Right lobe of liver (tissue), 6 donors: ENCODE results near the gene ULK1. TPM values are rescaled to one million over a fixed set of nuclear protein-coding genes. Genes with fewer than 3 reads are reported as not detected.

Experiments used
- ATAC-seq, 4 donors: fragments of 200-7000 bp; cut with Tn5 transposase; one replicate each; pipeline ENCODE4 v1.9.1; 2020; ENCODE audit warnings: mild to moderate bottlenecking in 4 of 4, moderate library complexity in 4 of 4
- DNase-seq, 3 donors: peaks; one replicate each; pipeline ENCODE4 v3.0.0-alpha.2; 2020
- H3K27ac ChIP-seq, 3 donors: fragments of 200-600 bp; one replicate each; pipeline ENCODE4 v1.8.0; 2022
- H3K27me3 ChIP-seq, 2 donors: fragments of 200-600 bp; one replicate each; pipeline ENCODE4 v1.8.0; 2022
- H3K36me3 ChIP-seq, 4 donors: fragments of 200-600 bp; sonication (generic) in 1 of 4; one replicate each; pipeline versions ENCODE4 v1.5.1 to v1.8.0; 2017 to 2022; ENCODE audit warnings: control low read depth in 1 of 4
- H3K4me1 ChIP-seq, 4 donors: fragments of 200-600 bp; sonication (generic) in 1 of 4; one replicate each; pipeline versions ENCODE4 v1.5.1 to v1.8.0; 2017 to 2022; ENCODE audit warnings: control low read depth in 1 of 4
- H3K4me3 ChIP-seq, 3 donors: fragments of 200-600 bp; one replicate each; pipeline ENCODE4 v1.8.0; 2022
- H3K9me3 ChIP-seq, 4 donors: fragments of 200-600 bp; sonication (generic) in 1 of 4; one replicate each; pipeline versions ENCODE4 v1.5.1 to v1.8.0; 2017 to 2022; ENCODE audit warnings: control low read depth in 1 of 4
- POLR2A ChIP-seq: fragments of 450-650 bp; IDR thresholded peaks from one replicate; pipeline ENCODE4 v1.6.1; 2017; ENCODE audit warnings: antibody characterized with exemption, mild to moderate bottlenecking
- WGBS: methylation state at CpG from one replicate; pipeline ENCODE4 v1.1.6; 2018; ENCODE audit warnings: low coverage, low lambda C conversion rate; ENCODE audit not compliant: insufficient coverage; ENCODE audit errors: missing lambda C conversion rate; 5-methylcytosine and 5-hydroxymethylcytosine counted together
- intact Hi-C, 2 donors: fragments of 100-400 bp; cut with DNase I; formaldehyde crosslinking; loops; one replicate each; pipeline versions ENCODE4 v1.11.2 to v1.14.1; 2022
- total RNA-seq, 6 experiments: library from RNA; depleted of rRNA in 2 of 6; stranded (reverse); fragments of >200 nt in 2 of 6; fragmentation: NEBNext Ultra II Directional in 3 of 6; extraction: Animal tissue kit (Norgen Biotek cat#: 25700) in 3 of 6; gene quantifications; one replicate each; pipeline versions ENCODE4 v1.1.0 to v1.2.4, GENCODE V29; 2016 to 2023
- TF ChIP-seq, protein P1 (sequence below), 4 donors: fragments of 200-600 bp in 3 of 4; fragments of 450-650 bp in 1 of 4; IDR thresholded peaks; one replicate each; pipeline versions ENCODE4 v1.5.1 to v1.8.0; 2016 to 2022; ENCODE audit warnings: antibody characterized with exemption in 4 of 4, mild to moderate bottlenecking in 2 of 4
- donor health status: DM: no; HTN: yes; CAD: no.
- donor health status: DM: no; HTN: no; CAD: no.
- donor health status: DM: no; HTN: no; CAD: no.
- donor health status: DM: no; HTN: yes; CAD: no.
- donor health status: DM: no; HTN: yes; CAD: no.

ULK1 gene
- total RNA-seq, 6 experiments from 2014 or later = 14.5 to 39.0 (median 20.5) TPM

DNA sequence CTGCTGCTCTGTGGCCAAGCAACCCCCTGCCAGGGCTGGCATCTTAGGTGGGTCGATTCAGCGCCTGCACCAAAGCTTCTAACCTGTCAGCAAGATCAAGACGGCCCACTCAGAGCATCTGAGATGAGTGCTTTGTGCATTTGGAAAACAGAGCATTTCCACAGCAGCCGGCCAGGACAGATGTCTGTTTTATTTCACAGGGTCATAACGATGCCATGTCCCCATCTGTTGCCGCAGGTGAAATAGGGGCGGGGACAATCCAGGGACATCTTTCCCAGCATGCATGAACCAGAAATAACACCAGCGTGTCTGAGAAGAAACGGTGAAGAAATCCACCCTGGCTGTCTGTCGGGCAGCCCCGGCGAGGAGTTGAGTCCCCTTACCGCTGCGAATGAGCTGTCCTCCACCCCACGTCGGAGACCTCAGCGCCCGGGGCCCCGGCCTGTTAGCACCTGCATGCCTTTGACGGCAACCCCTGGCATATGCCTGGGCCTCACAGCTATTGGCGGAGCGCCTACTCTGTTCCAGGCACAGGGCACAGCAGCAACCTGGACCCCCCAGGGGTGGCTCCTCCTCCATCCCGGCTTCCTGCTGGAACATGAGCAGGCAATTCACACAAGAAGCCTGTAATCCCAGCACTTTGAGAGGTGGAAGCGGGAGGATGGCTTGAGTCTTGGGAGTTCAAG lies 30.6 kb upstream of the ULK1 start:
- Histone ChIP-seq H3K27me3 (no peaks in the 10 kb centered on the region), H3K9me3 (no peaks in the 10 kb centered on the region), H3K27ac (no peak overlapping the region), H3K4me3 (no peak overlapping the region), H3K36me3 (no peaks in the 10 kb centered on the region), H3K4me1 (peaks cover 0 to 34% (median 7%) of the 10 kb centered on the region in 4 donors)
- 83% methylated on average over 13 of the region's 24 CpGs for WGBS
- intact Hi-C loops = no loop called here
- ATAC-seq (no peak), DNase-seq (no peak)
- TF ChIP-seq POLR2A = no peak
- TF ChIP-seq, protein P1, sequence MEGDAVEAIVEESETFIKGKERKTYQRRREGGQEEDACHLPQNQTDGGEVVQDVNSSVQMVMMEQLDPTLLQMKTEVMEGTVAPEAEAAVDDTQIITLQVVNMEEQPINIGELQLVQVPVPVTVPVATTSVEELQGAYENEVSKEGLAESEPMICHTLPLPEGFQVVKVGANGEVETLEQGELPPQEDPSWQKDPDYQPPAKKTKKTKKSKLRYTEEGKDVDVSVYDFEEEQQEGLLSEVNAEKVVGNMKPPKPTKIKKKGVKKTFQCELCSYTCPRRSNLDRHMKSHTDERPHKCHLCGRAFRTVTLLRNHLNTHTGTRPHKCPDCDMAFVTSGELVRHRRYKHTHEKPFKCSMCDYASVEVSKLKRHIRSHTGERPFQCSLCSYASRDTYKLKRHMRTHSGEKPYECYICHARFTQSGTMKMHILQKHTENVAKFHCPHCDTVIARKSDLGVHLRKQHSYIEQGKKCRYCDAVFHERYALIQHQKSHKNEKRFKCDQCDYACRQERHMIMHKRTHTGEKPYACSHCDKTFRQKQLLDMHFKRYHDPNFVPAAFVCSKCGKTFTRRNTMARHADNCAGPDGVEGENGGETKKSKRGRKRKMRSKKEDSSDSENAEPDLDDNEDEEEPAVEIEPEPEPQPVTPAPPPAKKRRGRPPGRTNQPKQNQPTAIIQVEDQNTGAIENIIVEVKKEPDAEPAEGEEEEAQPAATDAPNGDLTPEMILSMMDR (IDR thresholded peaks at IDR 0.05) = no peak

DNA sequence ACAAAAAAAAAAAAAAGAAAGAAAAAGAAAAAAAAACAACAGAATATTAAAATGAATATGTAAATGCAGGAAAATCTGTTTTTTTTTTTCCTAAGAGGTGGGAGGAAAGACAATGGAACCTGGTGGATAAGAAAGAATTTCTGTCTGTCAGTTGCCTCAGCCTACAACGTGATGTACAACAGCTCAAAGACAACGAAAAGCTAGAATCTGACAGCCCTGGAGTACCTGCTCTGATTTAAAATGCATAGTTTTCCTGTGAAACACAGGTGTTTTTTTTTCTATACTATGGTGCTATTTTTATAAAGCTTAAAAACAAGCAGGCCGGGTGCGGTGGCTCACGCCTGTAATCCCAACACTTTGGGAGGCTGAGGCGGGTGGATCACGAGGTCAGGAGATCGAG lies 30.0 kb upstream of the ULK1 start:
- Histone ChIP-seq H3K4me1 (peaks cover 0 to 34% (median 7%) of the 10 kb centered on the region in 4 donors), H3K36me3 (no peaks in the 10 kb centered on the region), H3K27ac (no peak overlapping the region), H3K4me3 (no peak overlapping the region), H3K27me3 (no peaks in the 10 kb centered on the region), H3K9me3 (no peaks in the 10 kb centered on the region)
- WGBS = 89% methylated on average over 8 of the region's 8 CpGs
- TF ChIP-seq POLR2A = no peak
- TF ChIP-seq, protein P1 (IDR thresholded peaks at IDR 0.05) = no peak
- DNase-seq = no peak
- intact Hi-C loops = no loop called here
- ATAC-seq = no peak

DNA sequence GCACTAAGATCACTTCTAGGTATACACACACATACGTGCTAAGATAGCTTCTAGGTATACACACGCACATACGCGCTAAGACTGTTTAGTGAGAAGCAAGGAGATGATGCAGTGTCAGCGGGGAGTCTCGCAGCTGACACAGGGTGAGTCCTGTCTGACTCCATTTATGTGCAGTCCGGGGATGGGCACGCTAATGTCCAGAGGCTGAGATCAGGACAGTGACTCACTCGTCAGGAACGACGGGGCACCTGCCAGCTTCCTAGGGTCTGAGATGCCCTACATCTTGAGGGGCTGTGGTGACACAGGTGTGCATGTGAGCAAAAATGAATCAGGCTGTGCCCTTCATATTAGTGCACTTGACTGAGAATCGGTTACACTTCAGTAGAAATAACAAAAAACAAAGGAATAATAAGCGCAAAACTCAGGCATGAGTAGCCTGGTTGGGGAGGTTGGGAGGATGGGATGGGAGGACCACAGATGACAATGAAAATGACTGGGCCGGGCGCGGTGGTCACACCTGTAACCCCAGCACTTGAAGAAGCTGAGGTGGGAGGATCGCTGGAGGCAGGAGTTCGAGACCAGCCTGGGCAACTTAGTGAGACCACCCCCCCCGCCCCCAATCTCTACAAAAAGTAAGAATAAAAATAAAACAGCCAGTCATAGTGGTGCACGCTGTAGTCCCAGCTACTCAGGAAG lies 29.1 kb upstream of the ULK1 start:
- TF ChIP-seq, protein P1 (IDR thresholded peaks at IDR 0.05) = no peak
- no peak for TF ChIP-seq POLR2A
- Histone ChIP-seq H3K27ac (no peak overlapping the region), H3K4me3 (no peak overlapping the region), H3K4me1 (peaks cover 0 to 26% (median 7%) of the 10 kb centered on the region in 4 donors), H3K9me3 (no peaks in the 10 kb centered on the region), H3K36me3 (no peaks in the 10 kb centered on the region), H3K27me3 (no peaks in the 10 kb centered on the region)
- 80% methylated on average over 13 of the region's 20 CpGs for WGBS
- DNase-seq = no peak
- intact Hi-C loops = no loop called here
- ATAC-seq = no peak

DNA sequence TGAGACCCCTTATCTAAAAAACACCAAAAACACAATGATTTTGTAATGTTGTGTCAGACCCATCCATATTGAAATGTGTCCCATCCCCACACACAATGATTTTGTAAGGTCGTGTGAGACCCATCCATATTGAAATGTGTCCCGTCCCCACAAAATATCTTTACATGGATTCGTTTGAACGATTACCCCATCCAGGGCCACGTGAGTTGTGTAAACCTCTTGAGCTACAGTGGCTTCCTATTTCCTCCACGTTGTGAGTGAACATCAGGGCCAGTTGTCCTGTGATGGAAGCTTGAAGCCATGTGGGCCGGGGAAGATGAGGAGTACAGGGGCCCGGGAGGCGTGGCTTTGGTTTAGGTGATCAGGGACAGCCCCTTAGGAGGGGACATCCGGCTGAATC lies 27.0 kb upstream of the ULK1 start:
- Histone ChIP-seq H3K36me3 (no peaks in the 10 kb centered on the region), H3K9me3 (no peaks in the 10 kb centered on the region), H3K27ac (no peak overlapping the region), H3K4me1 (peaks cover 0 to 10% (median 0%) of the 10 kb centered on the region in 4 donors), H3K4me3 (no peak overlapping the region), H3K27me3 (no peaks in the 10 kb centered on the region)
- intact Hi-C loops = no loop called here
- ATAC-seq (no peak), DNase-seq (no peak)
- no peak for TF ChIP-seq POLR2A
- TF ChIP-seq, protein P1 (IDR thresholded peaks at IDR 0.05) = no peak
- WGBS = 70% methylated on average over 10 of the region's 10 CpGs
